SW480 (cell line): ENCODE results near the gene BTNL2.
"Not testable (repeated sequence)": the region's sequence is repeated elsewhere in the genome, so short reads cannot be mapped to it uniquely, and the experiment has no call there.

Experiments
- DNase-seq: peaks from one replicate; pipeline ENCODE4 v3.0.0-alpha.2; 2016; ENCODE audit warnings: low spot score

Gene BTNL2

DNA sequence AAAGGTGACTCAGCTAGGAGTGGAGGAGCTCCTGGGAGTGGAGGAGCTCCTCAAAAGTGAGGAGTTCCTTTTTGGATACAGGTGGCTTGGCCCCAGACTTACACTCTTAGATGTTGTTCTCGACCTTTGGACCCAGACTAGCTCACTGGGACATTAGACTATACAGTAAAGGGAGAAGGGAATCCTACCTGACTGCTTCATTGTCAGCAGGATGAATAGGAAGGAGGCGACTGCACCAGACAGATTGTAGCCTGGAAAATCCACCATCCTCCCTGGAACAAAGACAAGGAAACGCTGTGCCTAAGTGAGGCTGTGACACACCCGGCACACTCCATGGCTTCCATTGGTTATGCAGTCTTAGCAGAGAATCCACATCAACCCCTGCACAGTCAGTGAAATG, at the start of gene BTNL2:
BTNL2 (minus strand) TSS at position 325 of the 400 bp plus-strand sequence; CDS start at position 267, 58 bp downstream.
- no peak for DNase-seq

DNA sequence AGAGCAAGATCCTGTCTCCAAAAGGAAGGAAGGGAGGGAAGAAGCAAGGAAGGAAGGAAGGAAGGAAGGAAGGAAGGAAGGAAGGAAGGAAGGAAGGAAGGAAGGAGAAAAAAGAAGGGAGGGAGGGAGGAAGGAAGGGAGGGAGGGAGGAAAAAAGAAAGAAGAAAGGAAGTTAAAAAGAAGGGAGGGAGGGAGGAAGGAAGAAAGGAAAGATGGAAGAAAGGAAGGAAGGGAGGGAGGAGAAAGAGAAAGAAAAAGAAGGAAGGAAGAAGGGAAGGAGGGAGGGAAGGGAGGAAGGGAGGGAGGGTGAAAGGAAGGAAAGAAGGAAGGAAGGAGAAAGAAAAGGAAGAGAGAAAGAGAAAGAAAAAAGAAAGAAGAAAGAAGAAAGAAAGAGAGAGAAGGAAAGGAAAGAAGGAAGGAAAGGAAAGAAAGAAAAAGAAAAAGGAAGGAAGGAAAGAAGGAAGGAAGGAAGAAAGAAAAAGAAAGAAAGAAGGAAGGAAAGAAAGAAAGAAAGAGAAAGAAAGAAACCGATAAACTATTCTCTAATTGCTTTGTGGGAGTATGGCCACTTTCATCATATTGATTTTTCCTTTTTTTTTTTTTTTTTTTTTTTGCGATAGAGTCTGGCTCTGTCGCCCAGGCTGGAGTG, 42.2 kb upstream of the BTNL2 start:
- no peak for DNase-seq

DNA sequence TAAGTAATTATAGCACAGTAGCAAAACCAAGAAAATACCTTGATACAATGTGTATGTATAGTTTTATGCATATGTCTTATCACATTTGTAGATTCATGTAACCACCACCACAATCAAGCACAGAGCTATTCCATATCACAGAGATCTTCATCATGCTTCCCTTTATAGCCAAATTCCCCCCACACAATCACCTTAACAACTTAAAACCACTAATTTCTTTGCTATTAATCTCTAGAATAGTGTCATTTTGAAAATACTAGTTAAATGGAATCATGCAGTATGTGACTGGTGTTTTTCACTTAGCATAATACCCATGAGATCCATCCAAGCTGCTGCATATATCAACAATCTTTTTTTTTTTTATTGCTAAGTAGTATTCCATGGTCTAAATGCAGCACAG, 41.0 kb upstream of the BTNL2 start:
- DNase-seq = no peak

DNA sequence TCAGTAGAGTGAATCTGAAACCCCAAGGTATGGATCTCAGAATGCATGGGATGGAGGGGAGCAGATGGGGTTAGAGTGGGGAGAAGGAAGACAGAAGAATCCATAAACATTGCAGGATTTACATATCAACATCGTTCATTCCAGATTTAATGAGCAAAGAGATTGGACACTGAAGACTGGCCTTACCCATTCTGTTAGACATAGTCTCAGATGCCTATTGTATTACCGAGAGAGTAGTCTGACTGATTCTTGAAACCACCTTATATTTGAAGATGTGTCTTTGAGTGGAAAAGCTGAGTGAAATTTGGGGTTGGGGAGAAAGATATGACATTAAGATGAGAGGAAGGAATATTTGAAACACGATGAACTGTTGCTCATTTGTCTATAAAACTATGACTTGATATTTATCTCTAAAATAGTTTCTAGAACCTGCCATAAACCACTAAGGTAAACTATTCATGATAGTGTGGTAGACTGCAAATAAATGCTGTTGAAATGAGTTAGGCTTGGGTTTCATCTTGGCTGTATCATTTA, 38.4 kb upstream of the BTNL2 start:
- no peak for DNase-seq

GRCh38 chr6:32444433-32444832, 37.5 kb upstream of the BTNL2 start:
- no peak for DNase-seq

- DNase-seq = no peak
These were observed 36.1 kb upstream of the BTNL2 start for GRCh38 chr6:32442977-32443552.

DNA sequence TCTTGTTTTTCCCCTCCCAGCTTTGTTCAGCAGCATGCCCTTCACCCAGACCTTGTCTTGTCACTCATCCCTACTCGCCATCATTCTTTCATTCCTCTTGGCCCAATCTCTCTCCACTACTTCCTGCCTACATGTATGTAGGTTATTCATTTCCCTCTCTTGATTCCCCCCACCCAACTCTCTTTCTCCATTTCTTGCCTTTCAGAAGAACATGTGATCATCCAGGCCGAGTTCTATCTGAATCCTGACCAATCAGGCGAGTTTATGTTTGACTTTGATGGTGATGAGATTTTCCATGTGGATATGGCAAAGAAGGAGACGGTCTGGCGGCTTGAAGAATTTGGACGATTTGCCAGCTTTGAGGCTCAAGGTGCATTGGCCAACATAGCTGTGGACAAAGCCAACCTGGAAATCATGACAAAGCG, 35.3 kb upstream of the BTNL2 start:
- DNase-seq = no peak

- DNase-seq = peak; percentile 61
These were observed 32.7 kb upstream of the BTNL2 start, which contains the start of gene HLA-DRA for GRCh38 chr6:32439602-32440214. Gene HLA-DRA, plus strand, starts transcription at chr6:32439887. Its CDS starts 64 bp downstream, at chr6:32439951.

DNA sequence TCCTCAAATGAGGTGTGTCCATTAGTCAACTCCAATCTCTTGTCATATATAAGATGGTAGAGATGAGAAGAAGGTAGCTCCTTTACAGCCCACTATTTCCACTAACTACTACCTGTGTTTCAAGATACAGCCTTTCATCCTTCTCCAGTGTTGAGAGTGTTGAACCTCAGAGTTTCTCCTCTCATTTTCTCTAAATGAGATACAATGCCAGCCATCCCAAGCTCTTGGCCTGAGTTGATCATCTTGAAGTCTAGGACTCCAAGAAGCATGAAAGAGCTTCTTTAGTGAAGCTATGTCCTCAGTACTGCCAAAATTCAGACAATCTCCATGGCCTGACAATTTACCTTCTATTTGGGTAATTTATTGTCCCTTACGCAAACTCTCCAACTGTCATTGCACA, 32.2 kb upstream of the BTNL2 start:
- no peak for DNase-seq

DNA sequence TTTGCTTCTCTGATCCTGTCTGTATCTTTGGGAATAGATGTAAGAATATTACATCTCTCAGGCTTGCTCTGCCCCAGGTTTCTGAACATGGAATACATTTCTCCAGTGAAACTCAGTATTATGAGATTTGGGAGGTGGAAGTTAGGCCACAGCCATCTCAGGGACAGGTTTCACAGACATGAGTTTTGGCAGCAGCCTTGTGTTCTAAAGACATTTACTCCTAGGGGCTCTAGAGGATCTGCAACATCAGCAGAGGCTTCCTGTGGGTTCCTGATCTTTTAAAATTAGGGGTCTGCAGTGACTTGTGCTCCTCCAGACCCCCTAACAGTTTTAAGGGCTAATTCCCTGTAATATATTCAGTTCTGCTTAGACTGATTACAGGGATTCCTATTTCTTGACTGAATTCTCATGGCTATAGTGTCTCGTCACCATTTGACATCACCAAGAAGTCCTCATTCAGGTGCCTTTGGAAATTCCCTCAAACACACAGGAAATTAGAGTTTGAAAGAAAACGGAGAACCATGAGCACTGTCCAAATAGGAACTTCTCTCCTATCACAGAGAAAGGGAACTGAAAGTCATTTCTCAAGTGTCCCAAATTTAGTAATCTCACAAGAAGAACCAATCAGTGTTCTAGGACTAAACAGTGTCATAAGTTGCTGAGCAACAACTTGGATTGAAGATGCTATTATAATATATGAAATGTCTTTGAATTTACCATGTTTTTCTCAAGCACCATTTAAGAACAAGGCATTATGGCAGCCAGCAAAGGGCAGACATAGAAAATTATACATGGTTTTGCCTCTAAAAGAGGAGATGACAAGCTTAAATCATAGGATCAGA, 30.2 kb upstream of the BTNL2 start:
- peak; percentile 2 for DNase-seq

DNA sequence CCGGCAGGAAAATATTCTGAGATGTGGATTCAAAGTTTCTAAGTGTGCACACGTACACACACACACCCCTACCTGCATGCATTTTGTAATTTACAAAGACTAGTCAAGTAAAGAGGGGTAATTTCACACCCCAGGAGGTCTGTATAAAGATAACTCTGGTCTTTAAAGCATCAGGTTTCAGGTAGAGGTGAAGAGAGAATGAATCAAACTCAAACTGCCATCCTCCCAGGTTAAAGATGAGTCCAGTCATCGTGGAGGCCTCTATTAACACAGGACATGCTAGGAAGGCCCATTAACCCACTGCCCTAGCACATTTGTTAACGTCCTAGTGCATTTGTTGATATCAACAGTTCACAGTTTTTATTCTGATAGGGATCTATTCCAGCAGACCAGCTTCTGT, 29.2 kb upstream of the BTNL2 start:
- DNase-seq = no peak

GRCh38 chr6:32433950-32434349, 27.0 kb upstream of the BTNL2 start:
- DNase-seq = not testable (repeated sequence)

GRCh38 chr6:32432050-32432450, 25.1 kb upstream of the BTNL2 start:
- DNase-seq = peak; percentile 20

- DNase-seq = no peak
These were observed 24.2 kb upstream of the BTNL2 start for GRCh38 chr6:32431142-32431541.

DNA sequence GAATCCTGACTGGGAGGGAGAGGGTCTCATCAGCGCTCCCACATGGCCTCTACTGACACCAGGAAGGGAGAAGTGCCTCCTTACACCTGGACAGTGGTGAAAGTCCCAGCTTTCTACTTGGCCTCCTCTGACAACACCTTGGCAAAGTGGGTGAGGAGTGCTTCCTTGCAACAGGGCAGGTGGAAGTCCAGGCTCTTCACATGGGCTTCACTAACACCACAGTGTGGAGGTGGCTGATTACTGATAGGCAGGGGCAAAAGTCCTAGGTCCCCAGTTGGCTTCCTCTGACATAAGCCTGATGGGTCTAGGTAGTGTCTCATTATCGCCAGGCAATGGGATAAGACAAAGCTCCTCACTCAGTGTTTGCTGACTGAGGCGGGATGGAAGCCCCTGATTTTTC, 23.2 kb upstream of the BTNL2 start:
- no peak for DNase-seq

GRCh38 chr6:32427934-32428474, 21.0 kb upstream of the BTNL2 start:
- no peak for DNase-seq

DNA sequence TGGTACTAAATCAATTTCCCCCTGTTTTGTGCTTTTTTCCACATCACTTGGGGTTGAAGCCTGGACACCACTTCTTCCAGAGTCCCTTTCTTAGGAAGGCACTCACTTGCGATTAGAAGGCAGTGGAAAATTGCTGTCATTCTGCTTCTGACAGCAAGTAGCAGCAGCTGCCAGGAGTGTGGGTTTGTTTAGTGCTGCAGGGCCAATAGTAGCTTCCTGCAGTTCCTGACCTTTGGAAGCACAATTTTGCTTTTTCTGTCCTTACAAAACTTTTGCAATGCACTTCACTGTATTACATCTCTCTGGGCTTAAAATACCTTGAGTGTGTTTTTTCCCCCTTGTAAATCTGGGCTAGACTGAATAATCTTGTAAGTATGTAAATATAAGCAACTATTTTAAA, 20.2 kb upstream of the BTNL2 start:
- no peak for DNase-seq

DNA sequence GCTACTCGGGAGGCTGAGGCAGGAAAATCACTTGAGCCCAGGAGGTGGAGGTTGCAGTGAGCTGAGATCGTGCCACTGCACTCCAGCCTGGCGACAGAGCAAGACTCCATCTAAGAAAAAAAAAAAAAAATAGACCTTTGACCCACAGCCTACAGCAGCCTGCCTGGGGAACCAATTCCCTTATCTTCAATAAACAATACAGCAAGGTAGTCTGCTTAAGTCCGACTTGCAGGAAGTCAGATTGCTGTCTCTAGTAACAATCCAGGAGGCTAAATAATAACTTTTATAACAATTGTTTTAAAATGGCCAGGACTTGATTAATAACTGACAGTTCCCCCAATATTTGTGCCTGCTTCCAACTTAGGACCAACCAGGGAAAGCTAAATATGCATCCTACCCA, 19.4 kb upstream of the BTNL2 start:
- no peak for DNase-seq

GRCh38 chr6:32424589-32425300, 17.8 kb upstream of the BTNL2 start:
- no peak for DNase-seq

GRCh38 chr6:32416036-32416435, 9.1 kb upstream of the BTNL2 start:
- no peak for DNase-seq

- DNase-seq = peak; percentile 52
These were observed 8.6 kb upstream of the BTNL2 start for GRCh38 chr6:32415521-32416019.
